Lower leg skin (tissue), 4 donors: ENCODE measurements around the gene SMIM28. TPM values are rescaled to one million over a fixed set of nuclear protein-coding genes. Genes with fewer than 3 reads are reported as not detected.

Experiments
- DNase-seq, 2 donors: peaks; one replicate each; pipeline ENCODE4 v3.0.0-alpha.2; 2019; ENCODE audit warnings: low spot score in 2 of 2
- H3K4me3 ChIP-seq: fragments of 200-600 bp; sonication (generic); 2 replicates; pipeline ENCODE4 v1.5.1; 2017; ENCODE audit warnings: mild to moderate bottlenecking, low read depth; ENCODE audit not compliant: poor library complexity, severe bottlenecking
- POLR2A ChIP-seq, 2 donors: fragments of 450-650 bp; IDR thresholded peaks; one replicate each; pipeline ENCODE4 v1.6.1; 2016 to 2017; ENCODE audit warnings: antibody characterized with exemption in 2 of 2, mild to moderate bottlenecking in 1 of 2, moderate library complexity in 1 of 2
- WGBS, 2 donors: methylation state at CpG; one replicate each; pipeline ENCODE4 v1.1.5; 2018; 5-methylcytosine and 5-hydroxymethylcytosine counted together
- intact Hi-C: fragments of 100-400 bp; cut with DNase I; formaldehyde crosslinking; loops from one replicate; pipeline ENCODE4 v1.15.0; 2023; ENCODE audit warnings: low total_unique reads
- total RNA-seq, 4 donors: library from RNA; depleted of rRNA; stranded (reverse); fragments of >200 nt; gene quantifications; one replicate each; pipeline ENCODE4 v1.1.0, GENCODE V29; 2016
- TF ChIP-seq, protein P1 (sequence below), 3 donors: fragments of 450-650 bp; IDR thresholded peaks; one replicate each; pipeline ENCODE4 v1.5.1; 2016; ENCODE audit warnings: antibody characterized with exemption in 3 of 3, mild to moderate bottlenecking in 3 of 3, moderate library complexity in 2 of 3

The SMIM28 gene
- total RNA-seq, 4 donors from 2014 or later: not detected

DNA sequence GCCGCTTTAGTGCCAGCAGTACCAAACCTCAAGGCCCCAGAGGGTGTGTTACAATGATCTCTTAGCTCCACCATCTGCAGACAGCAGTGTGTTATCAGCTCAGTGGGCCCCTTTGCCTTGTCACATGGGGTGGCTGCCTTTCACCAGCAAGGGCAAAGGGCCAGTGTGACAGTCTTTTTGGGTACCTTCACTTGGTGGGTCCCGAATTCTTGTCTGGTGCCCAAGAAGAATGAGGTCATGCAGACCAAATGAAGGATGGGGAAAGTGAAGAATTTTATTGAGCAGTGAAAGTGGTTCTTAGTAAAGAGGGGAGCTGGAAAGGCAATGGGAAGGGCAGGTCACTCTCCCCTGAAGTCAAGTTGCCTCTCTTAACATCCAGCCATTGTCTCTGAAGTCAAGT, 2.9 kb upstream of the SMIM28 start:
- H3K4me3 ChIP-seq: no peak overlapping the region
- WGBS, 2 donors: 92 to 95% methylated on average over 2 of the region's 2 CpGs
- TF ChIP-seq POLR2A (IDR thresholded peaks at IDR 0.05): no peak
- TF ChIP-seq, protein P1, sequence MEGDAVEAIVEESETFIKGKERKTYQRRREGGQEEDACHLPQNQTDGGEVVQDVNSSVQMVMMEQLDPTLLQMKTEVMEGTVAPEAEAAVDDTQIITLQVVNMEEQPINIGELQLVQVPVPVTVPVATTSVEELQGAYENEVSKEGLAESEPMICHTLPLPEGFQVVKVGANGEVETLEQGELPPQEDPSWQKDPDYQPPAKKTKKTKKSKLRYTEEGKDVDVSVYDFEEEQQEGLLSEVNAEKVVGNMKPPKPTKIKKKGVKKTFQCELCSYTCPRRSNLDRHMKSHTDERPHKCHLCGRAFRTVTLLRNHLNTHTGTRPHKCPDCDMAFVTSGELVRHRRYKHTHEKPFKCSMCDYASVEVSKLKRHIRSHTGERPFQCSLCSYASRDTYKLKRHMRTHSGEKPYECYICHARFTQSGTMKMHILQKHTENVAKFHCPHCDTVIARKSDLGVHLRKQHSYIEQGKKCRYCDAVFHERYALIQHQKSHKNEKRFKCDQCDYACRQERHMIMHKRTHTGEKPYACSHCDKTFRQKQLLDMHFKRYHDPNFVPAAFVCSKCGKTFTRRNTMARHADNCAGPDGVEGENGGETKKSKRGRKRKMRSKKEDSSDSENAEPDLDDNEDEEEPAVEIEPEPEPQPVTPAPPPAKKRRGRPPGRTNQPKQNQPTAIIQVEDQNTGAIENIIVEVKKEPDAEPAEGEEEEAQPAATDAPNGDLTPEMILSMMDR (IDR thresholded peaks at IDR 0.05): no peak
- DNase-seq: no peak
- intact Hi-C loops: no loop called here

DNA sequence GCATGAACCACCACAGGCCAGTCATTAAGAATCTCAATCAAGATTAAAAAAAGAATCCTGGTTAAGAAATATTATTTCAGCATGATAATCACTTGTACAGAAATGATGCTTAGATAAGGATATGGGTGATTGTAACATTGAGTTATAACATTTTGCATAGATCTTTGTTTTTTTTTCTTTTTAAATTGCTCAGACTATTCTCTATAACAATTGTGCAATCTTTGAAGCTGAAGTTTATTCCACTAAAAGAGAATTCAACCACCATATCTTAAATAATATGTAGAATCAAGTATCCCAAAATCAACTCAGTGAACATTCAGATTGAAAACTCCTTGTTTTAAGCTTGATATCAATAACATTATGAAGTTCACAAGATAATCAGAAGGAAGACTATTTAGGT, 663 bp upstream of the SMIM28 start:
- H3K4me3 ChIP-seq: no peak overlapping the region
- intact Hi-C loops: no loop called here
- TF ChIP-seq POLR2A (IDR thresholded peaks at IDR 0.05): no peak
- TF ChIP-seq, protein P1 (IDR thresholded peaks at IDR 0.05): no peak
- DNase-seq: no peak

DNA sequence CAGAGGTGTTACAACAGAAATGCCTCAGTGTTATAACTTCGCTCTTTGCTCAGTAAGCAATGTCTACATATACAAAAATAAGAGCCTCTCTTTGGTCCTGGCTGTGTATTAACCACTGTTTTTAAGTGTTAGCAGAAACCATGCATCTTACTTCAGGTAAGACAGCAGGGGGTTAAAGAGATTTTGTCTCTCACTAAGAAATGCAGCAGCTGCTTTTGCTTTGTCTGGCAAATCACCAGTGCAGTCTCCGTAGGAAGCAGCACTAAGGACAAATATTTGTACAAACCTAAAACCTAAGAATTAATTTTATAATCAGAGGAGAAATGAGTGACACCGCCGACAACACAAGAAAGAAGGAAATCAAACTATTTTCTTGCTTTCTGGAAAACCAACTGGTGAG, 758 bp downstream of the SMIM28 start:
- TF ChIP-seq, protein P1 (IDR thresholded peaks at IDR 0.05): no peak
- no peak for TF ChIP-seq POLR2A (IDR thresholded peaks at IDR 0.05)
- H3K4me3 ChIP-seq: no peak overlapping the region
- no peak for DNase-seq
- intact Hi-C loops: no loop called here
- 75 to 86% methylated on average over 4 of the region's 4 CpGs for WGBS, 2 donors

DNA sequence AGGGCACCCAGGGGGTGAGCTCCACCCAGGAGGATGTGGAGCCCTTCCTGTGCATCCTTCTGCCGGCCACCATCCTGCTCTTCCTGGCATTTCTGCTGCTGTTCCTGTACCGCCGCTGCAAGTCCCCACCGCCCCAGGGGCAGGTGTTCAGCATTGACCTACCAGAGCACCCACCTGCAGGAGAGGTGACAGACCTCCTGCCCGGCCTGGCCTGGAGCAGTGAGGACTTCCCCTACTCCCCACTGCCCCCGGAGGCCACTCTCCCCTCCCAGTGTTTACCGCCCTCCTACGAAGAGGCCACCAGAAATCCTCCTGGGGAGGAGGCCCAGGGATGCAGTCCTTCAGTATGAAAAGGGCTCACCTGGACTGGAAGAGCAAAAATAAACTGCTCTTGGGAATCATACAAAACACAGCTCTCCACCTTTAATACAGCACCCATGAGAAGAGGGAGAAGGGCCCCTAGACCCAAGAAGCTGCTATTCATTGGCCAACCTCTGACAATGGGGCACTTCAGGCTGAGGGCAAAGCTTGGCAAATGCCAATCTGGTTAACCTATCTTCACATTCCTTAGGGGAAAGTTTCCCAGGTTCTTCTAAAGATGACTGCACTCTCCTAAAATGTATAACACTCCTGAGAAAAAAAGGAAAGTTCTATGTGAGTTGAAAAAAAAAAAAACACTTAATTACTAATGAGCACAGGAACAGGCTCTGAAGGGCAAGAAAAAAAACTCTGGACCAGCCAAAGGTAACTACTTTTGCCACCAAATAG, 5.0 kb downstream of the SMIM28 start:
- DNase-seq: no peak
- intact Hi-C loops: no loop called here
- TF ChIP-seq POLR2A (IDR thresholded peaks at IDR 0.05): no peak
- TF ChIP-seq, protein P1 (IDR thresholded peaks at IDR 0.05): no peak
- H3K4me3 ChIP-seq: no peak overlapping the region
- 86 to 90% methylated on average over 8 of the region's 8 CpGs for WGBS, 2 donors

DNA sequence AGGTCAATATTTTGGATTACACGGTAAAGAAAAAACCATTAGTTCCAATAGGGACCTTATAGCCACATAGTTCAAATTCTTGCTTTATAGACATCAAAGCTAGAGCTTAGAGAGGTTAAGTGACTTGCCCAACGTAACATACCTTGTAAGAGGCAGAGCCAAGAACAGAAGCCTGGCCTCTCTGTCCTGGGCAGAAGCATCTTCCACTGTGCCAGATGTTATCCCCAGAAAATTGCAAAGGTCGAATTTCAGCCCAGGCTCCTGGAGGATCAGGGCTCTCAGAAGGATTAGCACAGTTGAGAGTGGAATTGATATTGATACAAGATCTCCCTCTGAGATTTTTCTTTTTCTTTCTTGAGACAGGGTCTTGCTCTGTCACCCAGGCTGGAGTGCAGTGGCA, 6.1 kb downstream of the SMIM28 start:
- intact Hi-C loops: no loop called here
- H3K4me3 ChIP-seq: no peak overlapping the region
- no peak for DNase-seq
- WGBS, 2 donors: 64 to 71% methylated on average over 3 of the region's 3 CpGs
- TF ChIP-seq POLR2A (IDR thresholded peaks at IDR 0.05): no peak
- TF ChIP-seq, protein P1 (IDR thresholded peaks at IDR 0.05): no peak

DNA sequence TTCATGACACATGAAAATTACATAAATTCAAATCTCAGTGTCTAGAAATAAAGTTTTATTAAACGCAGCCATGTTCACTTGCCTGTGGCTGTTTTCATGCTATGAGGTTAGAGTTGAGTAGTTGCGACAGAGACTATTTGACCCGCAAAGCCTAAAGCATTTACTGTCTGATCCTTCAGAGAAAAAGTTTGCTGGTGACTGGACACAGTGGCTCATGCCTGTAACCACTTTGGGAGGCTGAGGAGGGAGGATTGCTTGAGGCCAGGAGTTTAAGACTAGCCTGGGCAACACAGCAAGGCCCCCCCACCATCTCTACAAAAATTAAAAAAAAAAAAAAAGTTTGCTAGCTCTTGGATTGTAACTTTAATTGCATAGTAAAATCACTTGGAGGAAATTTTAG, 9.2 kb downstream of the SMIM28 start:
- H3K4me3 ChIP-seq: no peak overlapping the region
- DNase-seq: no peak
- TF ChIP-seq, protein P1 (IDR thresholded peaks at IDR 0.05): no peak
- TF ChIP-seq POLR2A (IDR thresholded peaks at IDR 0.05): no peak
- intact Hi-C loops: no loop called here
- 93 to 99% methylated on average over 3 of the region's 3 CpGs for WGBS, 2 donors
